OCI-LY1 (cell line): ENCODE results near the gene SLC7A6OS.

ENCODE experiments used
- H2AFZ ChIP-seq: fragments of 200-600 bp; sonication (generic), shearing (Covaris generic); 2 replicates; pipeline ENCODE4 v1.6.0; 2014; ENCODE audit warnings: antibody characterized with exemption, mild to moderate bottlenecking, low read length
- H3F3A ChIP-seq: fragments of 200-600 bp; sonication (generic), shearing (Covaris generic); 2 replicates; pipeline ENCODE4 v1.6.0; 2014; ENCODE audit warnings: mild to moderate bottlenecking, antibody characterized with exemption, low read length, moderate library complexity; ENCODE audit not compliant: insufficient read depth
- H3K27ac ChIP-seq: fragments of 200-600 bp; sonication (generic); 2 replicates; pipeline ENCODE4 v1.5.1; 2014; ENCODE audit warnings: low read length, mixed run types, mild to moderate bottlenecking, low read depth; ENCODE audit not compliant: poor library complexity, severe bottlenecking
- H3K27me3 ChIP-seq: fragments of 200-600 bp; sonication (generic); 2 replicates; pipeline ENCODE4 v1.6.0; 2014; ENCODE audit warnings: antibody characterized with exemption, mild to moderate bottlenecking, low read length, moderate library complexity; ENCODE audit not compliant: insufficient read depth
- H3K36me3 ChIP-seq: fragments of 200-600 bp; sonication (generic); 2 replicates; pipeline ENCODE4 v1.6.1; 2014; ENCODE audit warnings: mild to moderate bottlenecking, antibody characterized with exemption, low read length, moderate library complexity, mixed read lengths; ENCODE audit not compliant: insufficient read depth
- H3K4me1 ChIP-seq: fragments of 200-600 bp; sonication (generic); 2 replicates; pipeline ENCODE4 v1.5.1; 2014; ENCODE audit warnings: mild to moderate bottlenecking, low read length, moderate library complexity; ENCODE audit not compliant: insufficient read depth, severe bottlenecking
- H3K4me2 ChIP-seq: fragments of 200-600 bp; sonication (generic), shearing (Covaris generic); 2 replicates; pipeline ENCODE4 v1.6.1; 2014; ENCODE audit warnings: low read length
- H3K4me3 ChIP-seq: fragments of 200-600 bp; sonication (generic); 2 replicates; pipeline ENCODE4 v1.5.1; 2014; ENCODE audit warnings: low read length, low read depth, mild to moderate bottlenecking, mixed read lengths; ENCODE audit not compliant: poor library complexity, severe bottlenecking
- H3K79me2 ChIP-seq: fragments of 200-600 bp; shearing (Covaris generic); 2 replicates; pipeline ENCODE4 v1.6.1; 2016; ENCODE audit warnings: mixed run types, low read length, mixed read lengths; ENCODE audit not compliant: insufficient read depth
- H3K9ac ChIP-seq: fragments of 200-600 bp; sonication (generic), shearing (Covaris generic); 2 replicates; pipeline ENCODE4 v1.6.1; 2014; ENCODE audit warnings: mild to moderate bottlenecking, low read length, mixed read lengths
- H3K9me2 ChIP-seq: fragments of 200-600 bp; sonication (generic), shearing (Covaris generic); 2 replicates; pipeline ENCODE4 v1.6.1; 2014; ENCODE audit warnings: low read depth, mild to moderate bottlenecking, low read length, mixed read lengths
- H3K9me3 ChIP-seq: fragments of 200-600 bp; shearing (Covaris generic); 2 replicates; pipeline ENCODE4 v1.6.1; 2014; ENCODE audit warnings: low read length, mixed read lengths
- H4K20me1 ChIP-seq: fragments of 200-600 bp; sonication (generic), shearing (Covaris generic); 2 replicates; pipeline ENCODE4 v1.6.0; 2016; ENCODE audit warnings: mild to moderate bottlenecking, low read length; ENCODE audit not compliant: insufficient read depth
- CTCF ChIP-seq: fragments of 200-600 bp; sonication (generic), shearing (Covaris generic); IDR thresholded peaks from 2 replicates; pipeline ENCODE4 v1.5.1; 2017; ENCODE audit warnings: mild to moderate bottlenecking, antibody characterized with exemption, low read length, moderate library complexity, mixed read lengths
- EZH2 ChIP-seq: fragments of 200-600 bp; sonication (generic), shearing (Covaris generic); IDR thresholded peaks from 2 replicates; pipeline ENCODE4 v1.8.0; 2017; ENCODE audit warnings: borderline replicate concordance, mixed run types, mild to moderate bottlenecking, antibody characterized with exemption, low read length, moderate library complexity, mixed read lengths

SLC7A6OS gene

GRCh38 chr16:68310774-68311511, at the start of gene SLC7A6OS, which contains the start of gene PRMT7:
Gene SLC7A6OS (minus strand): TSS chr16:68310946. CDS start chr16:68310926, 20 bp downstream.
Gene PRMT7 (plus strand): TSS chr16:68311019. CDS start chr16:68315980, 4,961 bp downstream.
- Histone ChIP-seq H2AFZ (peak within 1 kb of the TSS; percentile 9; the same call in 1 of the 2 replicates), H3K27me3 (no peaks in the 10 kb centered on the region), H3F3A (no peaks in the 10 kb centered on the region), H3K79me2 (peaks cover 29% of the 10 kb centered on the region), H3K4me2 (peak within 1 kb of the TSS; percentile 92), H3K4me3 (peak within 1 kb of the TSS; percentile 83), H3K9me3 (no peaks in the 10 kb centered on the region), H3K27ac (peak within 1 kb of the TSS; percentile 61), H3K9ac (peak within 1 kb of the TSS; percentile 82), H4K20me1 (no peaks in the 10 kb centered on the region), H3K4me1 (peaks cover 36% of the 10 kb centered on the region), H3K9me2 (no peaks in the 10 kb centered on the region), H3K36me3 (peaks cover 49% of the 10 kb centered on the region)
- no peak; the same call in 1 of the 2 replicates for TF ChIP-seq CTCF
- TF ChIP-seq EZH2 = no peak

- Histone ChIP-seq H3K79me2 (no peaks in the 10 kb centered on the region), H3F3A (no peaks in the 10 kb centered on the region), H3K9me3 (no peaks in the 10 kb centered on the region), H3K9me2 (no peaks in the 10 kb centered on the region), H3K4me1 (no peaks in the 10 kb centered on the region), H3K36me3 (peaks cover 56% of the 10 kb centered on the region), H3K9ac (no peak overlapping the region), H3K4me3 (no peak overlapping the region), H3K27ac (no peak overlapping the region), H4K20me1 (no peaks in the 10 kb centered on the region), H3K4me2 (no peak overlapping the region), H2AFZ (no peak overlapping the region), H3K27me3 (no peaks in the 10 kb centered on the region; the same call in 1 of the 2 replicates)
- TF ChIP-seq EZH2 (no peak), CTCF (no peak)
Measured at GRCh38 chr16:68359398-68360191, 48.8 kb upstream of the SLC7A6OS start.

GRCh38 chr16:68358951-68359350, 48.2 kb upstream of the SLC7A6OS start:
- Histone ChIP-seq H3K4me1 (no peaks in the 10 kb centered on the region), H4K20me1 (no peaks in the 10 kb centered on the region), H3K9me2 (no peaks in the 10 kb centered on the region), H3K4me2 (no peak overlapping the region), H3K36me3 (peaks cover 62% of the 10 kb centered on the region), H3F3A (no peaks in the 10 kb centered on the region), H3K9ac (no peak overlapping the region), H3K4me3 (no peak overlapping the region), H3K9me3 (no peaks in the 10 kb centered on the region), H3K27ac (no peak overlapping the region), H2AFZ (no peak overlapping the region), H3K79me2 (no peaks in the 10 kb centered on the region), H3K27me3 (no peaks in the 10 kb centered on the region; the same call in 1 of the 2 replicates)
- TF ChIP-seq CTCF (no peak), EZH2 (no peak)
